Transverse colon (tissue), 3 donors: ENCODE measurements around the gene UVRAG.

ENCODE experiments used
- POLR2A ChIP-seq: fragments of 450-650 bp; IDR thresholded peaks from one replicate; pipeline ENCODE4 v1.6.1; 2016; ENCODE audit warnings: antibody characterized with exemption, mild to moderate bottlenecking, moderate library complexity
- TF ChIP-seq, protein P1 (sequence below), 5 experiments: fragments of 200-600 bp in 3 of 5; fragments of 450-650 bp in 2 of 5; sonication (generic) in 3 of 5; IDR thresholded peaks; 1 replicate in 2 of 5; 2 replicates in 3 of 5; pipeline ENCODE4 v1.5.1; 2016 to 2017; ENCODE audit warnings: antibody characterized with exemption in 5 of 5, inconsistent platforms in 3 of 5, mild to moderate bottlenecking in 2 of 5, moderate library complexity in 1 of 5

DNA sequence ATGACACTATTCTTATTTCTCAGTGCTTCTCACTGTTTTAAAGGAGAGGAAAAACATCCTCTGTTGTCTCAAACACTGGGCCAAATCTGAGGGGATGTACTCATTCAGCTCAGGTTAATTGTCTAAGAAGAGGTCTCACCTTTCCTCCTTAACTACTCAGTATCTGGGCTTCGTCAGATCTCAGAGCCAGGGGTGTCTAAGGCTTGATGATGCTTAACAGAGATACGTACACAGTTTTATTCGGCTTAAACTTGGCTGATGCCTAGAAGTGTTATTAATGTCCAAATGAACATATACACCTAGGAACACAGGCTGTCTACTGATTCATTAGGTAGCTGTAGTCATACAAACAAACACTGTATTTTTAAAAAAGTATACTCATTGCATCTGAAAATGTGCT lies 85.8 kb downstream of the UVRAG start:
- TF ChIP-seq, protein P1, sequence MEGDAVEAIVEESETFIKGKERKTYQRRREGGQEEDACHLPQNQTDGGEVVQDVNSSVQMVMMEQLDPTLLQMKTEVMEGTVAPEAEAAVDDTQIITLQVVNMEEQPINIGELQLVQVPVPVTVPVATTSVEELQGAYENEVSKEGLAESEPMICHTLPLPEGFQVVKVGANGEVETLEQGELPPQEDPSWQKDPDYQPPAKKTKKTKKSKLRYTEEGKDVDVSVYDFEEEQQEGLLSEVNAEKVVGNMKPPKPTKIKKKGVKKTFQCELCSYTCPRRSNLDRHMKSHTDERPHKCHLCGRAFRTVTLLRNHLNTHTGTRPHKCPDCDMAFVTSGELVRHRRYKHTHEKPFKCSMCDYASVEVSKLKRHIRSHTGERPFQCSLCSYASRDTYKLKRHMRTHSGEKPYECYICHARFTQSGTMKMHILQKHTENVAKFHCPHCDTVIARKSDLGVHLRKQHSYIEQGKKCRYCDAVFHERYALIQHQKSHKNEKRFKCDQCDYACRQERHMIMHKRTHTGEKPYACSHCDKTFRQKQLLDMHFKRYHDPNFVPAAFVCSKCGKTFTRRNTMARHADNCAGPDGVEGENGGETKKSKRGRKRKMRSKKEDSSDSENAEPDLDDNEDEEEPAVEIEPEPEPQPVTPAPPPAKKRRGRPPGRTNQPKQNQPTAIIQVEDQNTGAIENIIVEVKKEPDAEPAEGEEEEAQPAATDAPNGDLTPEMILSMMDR (IDR thresholded peaks at IDR 0.05), result no peak
- TF ChIP-seq POLR2A, result no peak
